ENCODE results near the gene CLIC3.

CLIC3 gene

GRCh38 chr9:137012694-137013570, 16.6 kb upstream of the CLIC3 start:
- DNase-seq (ENCODE audit: low read depth): no peak
- H3K4me3 ChIP-seq (ENCODE audit: control insufficient read depth, low read depth, low read length): no peak overlapping the region
- TF ChIP-seq, protein P1, sequence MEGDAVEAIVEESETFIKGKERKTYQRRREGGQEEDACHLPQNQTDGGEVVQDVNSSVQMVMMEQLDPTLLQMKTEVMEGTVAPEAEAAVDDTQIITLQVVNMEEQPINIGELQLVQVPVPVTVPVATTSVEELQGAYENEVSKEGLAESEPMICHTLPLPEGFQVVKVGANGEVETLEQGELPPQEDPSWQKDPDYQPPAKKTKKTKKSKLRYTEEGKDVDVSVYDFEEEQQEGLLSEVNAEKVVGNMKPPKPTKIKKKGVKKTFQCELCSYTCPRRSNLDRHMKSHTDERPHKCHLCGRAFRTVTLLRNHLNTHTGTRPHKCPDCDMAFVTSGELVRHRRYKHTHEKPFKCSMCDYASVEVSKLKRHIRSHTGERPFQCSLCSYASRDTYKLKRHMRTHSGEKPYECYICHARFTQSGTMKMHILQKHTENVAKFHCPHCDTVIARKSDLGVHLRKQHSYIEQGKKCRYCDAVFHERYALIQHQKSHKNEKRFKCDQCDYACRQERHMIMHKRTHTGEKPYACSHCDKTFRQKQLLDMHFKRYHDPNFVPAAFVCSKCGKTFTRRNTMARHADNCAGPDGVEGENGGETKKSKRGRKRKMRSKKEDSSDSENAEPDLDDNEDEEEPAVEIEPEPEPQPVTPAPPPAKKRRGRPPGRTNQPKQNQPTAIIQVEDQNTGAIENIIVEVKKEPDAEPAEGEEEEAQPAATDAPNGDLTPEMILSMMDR (conservative IDR thresholded peaks at IDR 0.05; ENCODE audit: control insufficient read depth, insufficient read depth, low read depth, low read length): no peak

- TF ChIP-seq, protein P1 (conservative IDR thresholded peaks at IDR 0.05; ENCODE audit: control insufficient read depth, insufficient read depth, low read depth, low read length): no peak
Observed at GRCh38 chr9:137011907-137012675, 15.7 kb upstream of the CLIC3 start.

GRCh38 chr9:137011156-137011555, 14.8 kb upstream of the CLIC3 start:
- no peak overlapping the region for H3K4me3 ChIP-seq (ENCODE audit: control insufficient read depth, low read depth, low read length)
- TF ChIP-seq, protein P1 (conservative IDR thresholded peaks at IDR 0.05; ENCODE audit: control insufficient read depth, insufficient read depth, low read depth, low read length): no peak

More at GRCh38 chr9:137011907-137012675, 15.7 kb upstream of the CLIC3 start:
- no peak for DNase-seq (ENCODE audit: low read depth)
- no peak overlapping the region for H3K4me3 ChIP-seq (ENCODE audit: control insufficient read depth, low read depth, low read length)

GRCh38 chr9:137009938-137010732, 13.8 kb upstream of the CLIC3 start:
- DNase-seq (ENCODE audit: low read depth): no peak
- TF ChIP-seq, protein P1 (conservative IDR thresholded peaks at IDR 0.05; ENCODE audit: control insufficient read depth, insufficient read depth, low read depth, low read length): no peak
- H3K4me3 ChIP-seq (ENCODE audit: control insufficient read depth, low read depth, low read length): no peak overlapping the region

More at GRCh38 chr9:137011156-137011555, 14.8 kb upstream of the CLIC3 start:
- no peak for DNase-seq (ENCODE audit: low read depth)

- TF ChIP-seq, protein P1 (conservative IDR thresholded peaks at IDR 0.05; ENCODE audit: control insufficient read depth, insufficient read depth, low read depth, low read length): no peak
- no peak for DNase-seq (ENCODE audit: low read depth)
- H3K4me3 ChIP-seq (ENCODE audit: control insufficient read depth, low read depth, low read length): no peak overlapping the region
Observed at GRCh38 chr9:137009217-137009616, 12.8 kb upstream of the CLIC3 start.

DNA sequence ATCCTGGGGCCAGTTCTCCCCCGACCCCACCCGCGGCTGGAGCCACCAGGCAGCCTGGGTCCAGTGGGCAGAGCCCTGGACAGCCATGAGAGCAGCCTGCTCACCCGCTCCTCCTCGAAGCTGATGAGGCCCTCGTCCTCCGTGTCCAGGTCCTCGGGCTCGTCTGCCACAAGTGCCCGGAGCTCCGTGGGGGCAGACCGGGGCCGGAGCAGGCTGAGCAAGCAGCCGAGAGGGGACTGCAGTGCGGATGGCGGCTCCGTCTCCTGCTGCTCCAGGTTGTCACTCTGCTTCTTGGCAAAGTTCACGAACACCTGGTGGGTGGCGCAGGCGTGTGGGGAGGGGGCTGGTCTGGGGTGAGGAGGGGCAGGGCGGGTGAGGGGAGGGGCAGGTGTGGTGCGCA, 11.9 kb upstream of the CLIC3 start:
- no peak for DNase-seq (ENCODE audit: low read depth)
- TF ChIP-seq, protein P1 (conservative IDR thresholded peaks at IDR 0.05; ENCODE audit: control insufficient read depth, insufficient read depth, low read depth, low read length): no peak
- no peak overlapping the region for H3K4me3 ChIP-seq (ENCODE audit: control insufficient read depth, low read depth, low read length)

All from fibroblast of mammary gland (primary cell).